KMS-11 (cell line): ENCODE measurements around the gene MYO15B.

Experiments
- H2AFZ ChIP-seq: fragments of 200-600 bp; sonication (generic); 2 replicates; pipeline ENCODE4 v1.6.1; 2016; ENCODE audit warnings: antibody characterized with exemption, mixed run types, low read depth
- H3K27ac ChIP-seq: fragments of 200-600 bp; sonication (generic); 2 replicates; pipeline ENCODE4 v1.6.1; 2016; ENCODE audit warnings: mild to moderate bottlenecking, mixed run types
- H3K27me3 ChIP-seq: fragments of 200-600 bp; sonication (generic); 2 replicates; pipeline ENCODE4 v1.6.1; 2017; ENCODE audit warnings: mild to moderate bottlenecking, low read depth, mixed run types, moderate library complexity; ENCODE audit not compliant: insufficient read depth
- H3K36me3 ChIP-seq: fragments of 200-600 bp; sonication (generic); 2 replicates; pipeline ENCODE4 v1.6.1; 2017; ENCODE audit warnings: mild to moderate bottlenecking, mixed run types; ENCODE audit not compliant: insufficient read depth
- H3K4me1 ChIP-seq: fragments of 200-600 bp; sonication (generic); 2 replicates; pipeline ENCODE4 v1.6.1; 2016; ENCODE audit warnings: mild to moderate bottlenecking, low read depth, mixed run types; ENCODE audit not compliant: poor library complexity, severe bottlenecking
- H3K4me2 ChIP-seq: fragments of 200-600 bp; sonication (generic); 2 replicates; pipeline ENCODE4 v1.7.0; 2016; ENCODE audit warnings: mild to moderate bottlenecking, mixed run types
- H3K4me3 ChIP-seq: fragments of 200-600 bp; sonication (generic); IDR thresholded peaks from 2 replicates; pipeline ENCODE4 v1.6.1; 2017; ENCODE audit warnings: low read depth, low read length, mixed read lengths; ENCODE audit not compliant: insufficient read depth
- H3K79me2 ChIP-seq: fragments of 200-600 bp; sonication (generic); 2 replicates; pipeline ENCODE4 v1.6.1; 2016; ENCODE audit warnings: low read depth, mixed run types; ENCODE audit not compliant: insufficient read depth
- H3K9ac ChIP-seq: fragments of 200-600 bp; sonication (generic); 2 replicates; pipeline ENCODE4 v1.6.1; 2016; ENCODE audit warnings: mild to moderate bottlenecking, mixed run types
- H4K20me1 ChIP-seq: fragments of 200-600 bp; sonication (generic); 2 replicates; pipeline ENCODE4 v1.6.1; 2016; ENCODE audit warnings: mild to moderate bottlenecking, mixed run types; ENCODE audit not compliant: insufficient read depth
- TF ChIP-seq, protein P1 (sequence below): fragments of 200-600 bp; sonication (generic); conservative IDR thresholded peaks from 2 replicates; pipeline ENCODE4 v1.6.1; 2017; ENCODE audit warnings: low read depth, mild to moderate bottlenecking, antibody characterized with exemption, low read length, moderate library complexity, mixed read lengths

The MYO15B gene

DNA sequence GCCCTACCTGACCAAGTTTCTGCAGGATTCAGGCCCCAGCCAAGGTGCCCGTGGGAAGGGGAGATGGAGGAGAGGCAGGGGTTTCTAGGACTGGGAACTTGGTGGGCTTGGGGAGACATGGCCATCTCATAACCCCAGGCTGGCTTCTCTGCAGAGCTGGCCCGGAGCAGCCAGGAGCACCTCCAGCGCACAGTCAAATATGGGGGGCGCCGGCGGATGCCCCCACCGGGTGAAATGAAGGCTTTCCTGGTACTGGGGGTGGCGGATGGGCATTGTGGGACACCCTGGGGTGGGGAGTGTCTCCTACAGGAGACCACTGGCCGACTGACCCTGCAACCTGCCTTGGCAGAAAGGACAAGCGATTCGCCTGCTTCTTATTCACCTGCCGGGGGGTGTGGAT lies 36.4 kb downstream of the MYO15B start:
- no peak overlapping the region for H2AFZ ChIP-seq
- H4K20me1 ChIP-seq = no peaks in the 10 kb centered on the region
- TF ChIP-seq, protein P1, sequence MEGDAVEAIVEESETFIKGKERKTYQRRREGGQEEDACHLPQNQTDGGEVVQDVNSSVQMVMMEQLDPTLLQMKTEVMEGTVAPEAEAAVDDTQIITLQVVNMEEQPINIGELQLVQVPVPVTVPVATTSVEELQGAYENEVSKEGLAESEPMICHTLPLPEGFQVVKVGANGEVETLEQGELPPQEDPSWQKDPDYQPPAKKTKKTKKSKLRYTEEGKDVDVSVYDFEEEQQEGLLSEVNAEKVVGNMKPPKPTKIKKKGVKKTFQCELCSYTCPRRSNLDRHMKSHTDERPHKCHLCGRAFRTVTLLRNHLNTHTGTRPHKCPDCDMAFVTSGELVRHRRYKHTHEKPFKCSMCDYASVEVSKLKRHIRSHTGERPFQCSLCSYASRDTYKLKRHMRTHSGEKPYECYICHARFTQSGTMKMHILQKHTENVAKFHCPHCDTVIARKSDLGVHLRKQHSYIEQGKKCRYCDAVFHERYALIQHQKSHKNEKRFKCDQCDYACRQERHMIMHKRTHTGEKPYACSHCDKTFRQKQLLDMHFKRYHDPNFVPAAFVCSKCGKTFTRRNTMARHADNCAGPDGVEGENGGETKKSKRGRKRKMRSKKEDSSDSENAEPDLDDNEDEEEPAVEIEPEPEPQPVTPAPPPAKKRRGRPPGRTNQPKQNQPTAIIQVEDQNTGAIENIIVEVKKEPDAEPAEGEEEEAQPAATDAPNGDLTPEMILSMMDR = no peak
- no peak overlapping the region for H3K27ac ChIP-seq
- no peak overlapping the region for H3K4me3 ChIP-seq
- H3K4me2 ChIP-seq = no peak overlapping the region
- no peaks in the 10 kb centered on the region for H3K36me3 ChIP-seq
- no peaks in the 10 kb centered on the region for H3K4me1 ChIP-seq
- no peaks in the 10 kb centered on the region for H3K79me2 ChIP-seq
- H3K27me3 ChIP-seq = peaks cover 54% of the 10 kb centered on the region
- H3K9ac ChIP-seq = no peak overlapping the region

DNA sequence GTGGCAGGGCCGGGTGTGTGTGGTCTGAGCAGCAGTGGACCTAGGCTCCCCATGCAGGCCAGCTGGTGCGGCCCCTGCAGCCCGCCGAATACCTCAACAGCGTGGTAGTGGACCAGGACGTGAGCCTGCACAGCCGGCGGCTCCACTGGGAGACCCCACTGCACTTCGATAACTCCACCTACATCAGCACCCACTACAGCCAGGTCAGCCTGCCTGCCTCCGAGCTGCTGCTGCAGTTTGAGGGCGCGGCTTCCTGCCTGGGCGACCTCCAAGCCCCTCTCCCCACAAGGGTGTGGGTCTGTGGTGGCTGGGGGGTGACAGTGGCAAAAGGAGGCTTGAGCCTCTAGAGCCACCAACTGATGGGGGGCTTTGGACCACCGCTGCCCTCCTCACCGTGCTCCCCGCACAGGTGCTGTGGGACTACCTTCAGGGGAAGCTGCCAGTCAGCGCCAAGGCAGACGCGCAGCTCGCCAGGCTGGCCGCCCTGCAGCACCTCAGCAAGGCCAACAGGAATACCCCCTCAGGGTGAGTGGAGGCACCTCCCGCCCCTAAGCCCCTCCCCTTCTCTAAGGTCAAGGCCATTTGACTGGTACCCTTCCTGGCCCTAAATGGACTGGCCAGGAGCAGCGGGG lies 37.2 kb downstream of the MYO15B start:
- H3K4me1 ChIP-seq = no peaks in the 10 kb centered on the region
- H2AFZ ChIP-seq = no peak overlapping the region
- no peak overlapping the region for H3K4me3 ChIP-seq
- H3K9ac ChIP-seq = no peak overlapping the region
- peaks cover 46% of the 10 kb centered on the region for H3K27me3 ChIP-seq
- H3K79me2 ChIP-seq = no peaks in the 10 kb centered on the region
- no peaks in the 10 kb centered on the region for H3K36me3 ChIP-seq
- no peak overlapping the region for H3K4me2 ChIP-seq
- no peaks in the 10 kb centered on the region for H4K20me1 ChIP-seq
- H3K27ac ChIP-seq = no peak overlapping the region
- TF ChIP-seq, protein P1 = no peak

DNA sequence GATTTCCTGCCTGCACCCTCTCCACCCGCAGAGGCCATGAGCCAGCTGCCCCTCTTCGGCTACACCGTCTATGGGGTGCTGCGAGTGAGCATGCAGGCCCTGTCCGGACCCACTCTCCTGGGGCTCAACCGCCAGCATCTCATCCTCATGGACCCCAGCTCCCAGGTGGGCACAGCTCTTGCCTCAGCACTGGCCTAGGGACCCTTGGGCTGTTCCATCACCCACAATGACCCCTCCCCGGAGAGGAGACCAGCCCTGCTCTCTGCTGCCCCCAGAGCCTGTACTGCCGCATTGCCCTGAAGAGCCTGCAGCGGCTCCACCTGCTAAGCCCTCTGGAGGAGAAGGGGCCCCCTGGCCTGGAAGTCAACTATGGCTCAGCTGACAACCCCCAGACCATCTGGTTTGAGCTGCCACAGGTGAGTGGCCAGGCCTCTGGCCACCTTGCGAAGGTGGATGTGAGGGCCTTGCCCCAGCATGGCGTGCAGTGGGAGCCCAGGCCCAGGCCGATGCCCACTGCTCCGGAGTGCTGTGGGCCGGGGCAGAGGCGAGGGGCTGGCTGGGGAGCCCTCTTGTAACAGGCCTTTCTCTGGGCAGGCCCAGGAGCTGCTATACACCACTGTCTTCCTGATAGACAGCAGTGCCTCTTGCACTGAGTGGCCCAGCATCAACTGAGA lies 38.4 kb downstream of the MYO15B start:
- Histone ChIP-seq H3K4me1 (no peaks in the 10 kb centered on the region), H4K20me1 (no peaks in the 10 kb centered on the region)

DNA sequence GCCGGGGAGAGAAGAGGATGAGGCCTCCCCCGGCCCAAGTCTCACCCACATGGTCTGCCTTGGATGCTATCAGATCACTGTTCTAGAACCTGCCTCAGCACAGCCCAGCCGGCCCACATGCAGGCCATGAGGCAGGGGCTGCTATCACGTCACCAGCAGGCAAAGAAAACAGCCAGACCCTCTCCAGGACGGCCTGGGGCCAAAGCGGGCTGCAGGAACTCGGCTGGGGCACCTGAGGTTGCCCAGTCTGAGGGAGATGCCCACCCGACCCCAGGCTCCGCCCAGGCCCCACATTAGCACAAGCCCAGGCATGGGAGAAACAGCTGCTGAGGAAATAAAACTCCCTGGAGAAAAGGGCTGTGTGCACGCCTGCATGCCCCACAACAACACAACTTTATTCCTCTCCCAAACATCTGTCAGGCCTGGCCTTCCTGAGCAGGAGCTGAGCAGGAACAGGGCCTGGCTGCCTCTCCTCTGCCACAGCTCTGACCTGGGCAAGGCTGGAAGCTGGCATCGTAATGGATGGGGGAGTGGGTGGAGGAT lies 39.0 kb downstream of the MYO15B start:
- TF ChIP-seq, protein P1 = no peak
- no peak overlapping the region for H2AFZ ChIP-seq
- H3K27ac ChIP-seq = no peak overlapping the region
- no peak overlapping the region for H3K4me2 ChIP-seq
- no peak overlapping the region for H3K4me3 ChIP-seq
- H4K20me1 ChIP-seq = no peaks in the 10 kb centered on the region
- H3K36me3 ChIP-seq = no peaks in the 10 kb centered on the region
- H3K4me1 ChIP-seq = no peaks in the 10 kb centered on the region
- H3K27me3 ChIP-seq = peaks cover 28% of the 10 kb centered on the region
- no peak overlapping the region for H3K9ac ChIP-seq
- H3K79me2 ChIP-seq = no peaks in the 10 kb centered on the region

More for the DNA sequence above, 38.4 kb downstream of the MYO15B start:
- H3K27ac ChIP-seq = no peak overlapping the region
- H3K36me3 ChIP-seq = no peaks in the 10 kb centered on the region
- H2AFZ ChIP-seq = no peak overlapping the region
- TF ChIP-seq, protein P1 = peak; percentile 93
- H3K4me3 ChIP-seq = no peak overlapping the region
- H3K9ac ChIP-seq = no peak overlapping the region
- no peaks in the 10 kb centered on the region for H3K79me2 ChIP-seq
- no peak overlapping the region for H3K4me2 ChIP-seq
- peaks cover 34% of the 10 kb centered on the region for H3K27me3 ChIP-seq
